ENCODE measurements around the gene RRH.
"Not testable (repeated sequence)": the region's sequence is repeated elsewhere in the genome, so short reads cannot be mapped to it uniquely, and the experiment has no call there.

The RRH gene

DNA sequence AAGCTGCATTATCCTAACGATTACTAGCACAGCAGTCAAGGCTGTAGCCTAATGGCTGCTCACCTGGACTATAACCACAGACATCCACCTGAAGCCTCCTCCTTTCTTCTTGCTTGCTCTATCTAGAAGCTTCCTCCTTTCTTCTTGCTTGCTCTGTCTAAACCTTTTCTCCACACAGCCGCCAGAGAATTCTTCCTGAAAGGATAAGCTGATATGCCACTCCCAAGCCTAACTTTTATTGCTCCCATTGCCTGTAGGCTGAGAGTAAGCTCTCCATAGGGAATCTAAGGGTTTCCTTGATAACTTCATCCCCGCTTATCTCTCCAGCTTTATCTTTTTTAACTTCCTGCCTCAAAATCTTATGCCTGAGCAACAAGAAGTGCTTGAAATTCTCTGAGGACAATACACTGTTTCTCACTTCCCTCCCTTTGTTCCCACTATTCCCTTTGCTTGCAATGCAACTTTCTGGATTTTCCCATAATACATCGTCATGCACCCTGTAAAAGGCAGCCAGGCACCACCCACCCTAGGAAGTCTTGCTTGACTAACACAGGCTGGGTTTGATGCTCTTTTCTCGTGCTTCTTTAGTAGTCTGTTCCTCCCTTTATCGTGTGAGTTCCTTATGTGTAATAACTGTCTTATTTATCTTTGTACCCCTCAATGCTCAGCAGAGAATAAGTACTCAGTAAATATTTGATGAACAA lies 18.8 kb downstream of the RRH start:
- peak; percentile 24 for DNase-seq (ENCODE audit: low read depth, low spot score)

- DNase-seq (ENCODE audit: low read depth, low spot score) = no peak
These were observed 20.2 kb downstream of the RRH start, which contains the start of gene LRIT3 for GRCh38 chr4:109847896-109848442. Gene LRIT3 (plus strand): TSS chr4:109848107. CDS start chr4:109848202, 95 bp downstream.

- no peak for DNase-seq (ENCODE audit: low read depth, low spot score)
These were observed 20.7 kb downstream of the RRH start for GRCh38 chr4:109848501-109848900.

DNA sequence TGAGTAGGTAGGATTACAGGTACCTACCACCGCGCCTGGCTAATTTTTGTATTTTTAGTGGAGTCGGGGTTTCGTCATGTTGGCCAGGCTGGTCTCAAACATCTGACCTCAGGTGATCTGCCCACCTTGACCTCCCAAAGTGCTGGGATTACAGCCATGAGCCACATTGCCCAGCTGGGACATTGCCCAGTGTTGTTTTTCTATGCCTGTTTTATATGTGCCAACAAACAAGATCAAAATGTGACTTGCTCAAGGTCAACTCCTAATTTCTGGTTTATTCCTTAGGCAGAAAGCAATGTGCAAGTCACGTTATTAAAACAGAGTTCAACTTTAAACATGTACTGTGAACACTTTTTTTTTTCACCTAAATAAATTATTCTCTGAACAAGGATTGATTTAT lies 22.8 kb downstream of the RRH start:
- DNase-seq (ENCODE audit: low read depth, low spot score) = no peak

- not testable (repeated sequence) for DNase-seq (ENCODE audit: low read depth, low spot score)
These were observed 31.9 kb downstream of the RRH start for GRCh38 chr4:109859426-109860300.

- DNase-seq (ENCODE audit: low read depth, low spot score) = no peak
These were observed 33.5 kb downstream of the RRH start for GRCh38 chr4:109861271-109861670.

- no peak for DNase-seq (ENCODE audit: low read depth, low spot score)
These were observed 34.2 kb downstream of the RRH start for GRCh38 chr4:109861916-109862511.

- DNase-seq (ENCODE audit: low read depth, low spot score) = no peak
These were observed 36.4 kb downstream of the RRH start for GRCh38 chr4:109864134-109864533.

GRCh38 chr4:109870061-109870460 lies 42.3 kb downstream of the RRH start:
- DNase-seq (ENCODE audit: low read depth, low spot score) = no peak

GRCh38 chr4:109872065-109872464 lies 44.3 kb downstream of the RRH start:
- no peak for DNase-seq (ENCODE audit: low read depth, low spot score)

GRCh38 chr4:109872950-109873656 lies 45.3 kb downstream of the RRH start:
- DNase-seq (ENCODE audit: low read depth, low spot score) = no peak

DNA sequence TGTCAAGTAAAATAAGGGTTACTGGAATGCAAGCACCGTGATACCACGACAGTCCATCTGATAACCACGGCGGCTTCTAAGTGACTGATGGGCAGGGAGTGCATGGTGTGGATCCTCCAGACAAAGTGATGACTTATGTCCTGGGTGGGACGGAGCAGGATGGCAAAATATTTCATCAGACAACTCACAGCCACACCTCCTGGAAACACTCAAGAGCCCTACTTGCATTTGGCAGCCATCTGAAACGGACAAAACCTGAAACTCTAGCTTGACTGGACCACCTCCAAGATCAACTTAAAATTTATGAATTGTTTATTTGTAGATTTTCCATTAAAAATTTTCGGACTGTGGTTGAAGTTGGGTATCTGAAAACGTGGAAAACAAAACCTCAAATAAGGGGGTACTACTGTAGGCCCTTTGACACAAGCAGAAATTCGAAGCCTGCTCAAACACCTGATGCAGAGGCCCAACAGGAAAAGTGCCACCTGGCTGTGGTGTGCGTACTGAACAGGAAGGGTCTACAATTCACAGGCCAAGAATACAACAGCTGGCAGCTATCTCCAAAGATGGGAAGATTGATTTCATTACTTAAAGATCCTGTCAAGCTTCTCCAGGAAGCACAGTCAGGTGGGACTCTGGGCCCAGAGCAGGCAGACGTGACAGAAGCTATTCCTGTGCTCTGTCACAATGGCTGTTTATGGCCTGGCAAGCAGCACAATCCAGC lies 46.2 kb downstream of the RRH start:
- no peak for DNase-seq (ENCODE audit: low read depth, low spot score)

GRCh38 chr4:109875106-109875505 lies 47.3 kb downstream of the RRH start:
- DNase-seq (ENCODE audit: low read depth, low spot score) = no peak

DNA sequence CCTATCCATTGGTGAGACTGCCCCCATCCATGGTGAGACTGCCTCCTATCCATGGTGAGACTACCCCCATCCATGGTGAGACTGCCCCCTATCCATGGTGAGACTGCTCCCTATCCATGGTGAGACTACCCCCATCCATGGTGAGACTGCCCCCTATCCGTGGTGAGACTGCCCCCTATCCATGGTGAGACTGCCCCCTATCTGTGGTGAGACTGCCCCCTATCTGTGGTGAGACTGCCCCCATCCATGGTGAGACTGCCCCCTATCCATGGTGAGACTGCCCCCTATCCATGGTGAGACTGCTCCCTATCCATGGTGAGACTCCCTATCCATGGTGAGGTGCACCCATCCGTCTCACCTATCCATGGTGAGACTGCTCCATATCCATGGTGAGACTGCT lies 47.8 kb downstream of the RRH start:
- DNase-seq (ENCODE audit: low read depth, low spot score) = not testable (repeated sequence)

DNA sequence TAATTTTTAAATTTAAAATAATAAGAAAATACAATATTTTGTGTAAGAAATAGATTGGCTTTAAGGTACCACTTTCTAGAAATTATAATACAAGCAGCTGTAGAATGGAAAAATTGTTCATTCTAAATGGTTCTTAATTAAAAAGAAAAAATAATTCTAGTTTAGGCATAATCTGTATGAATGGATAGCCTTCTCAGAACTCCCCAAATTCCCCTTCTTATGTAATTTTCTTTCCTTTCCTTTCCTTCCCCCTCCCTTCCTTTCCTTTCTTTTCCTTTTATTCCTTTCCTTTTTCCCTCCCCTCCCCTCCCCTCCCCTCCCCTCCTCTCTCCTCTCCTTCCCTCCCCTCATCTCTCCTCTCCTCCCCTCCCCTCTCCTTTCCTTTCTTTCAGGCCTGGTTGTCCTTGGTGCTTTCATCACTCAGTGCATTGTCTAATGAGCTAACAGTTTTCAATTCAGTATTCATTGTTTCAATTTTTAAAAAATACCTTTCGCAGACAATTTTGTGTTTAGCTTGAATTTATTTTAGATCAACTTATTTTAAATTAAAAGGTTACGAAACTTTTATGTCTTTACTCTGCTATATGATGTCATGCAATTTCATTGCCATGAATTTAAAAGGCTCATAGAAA lies 49.0 kb downstream of the RRH start:
- no peak for DNase-seq (ENCODE audit: low read depth, low spot score)

DNA sequence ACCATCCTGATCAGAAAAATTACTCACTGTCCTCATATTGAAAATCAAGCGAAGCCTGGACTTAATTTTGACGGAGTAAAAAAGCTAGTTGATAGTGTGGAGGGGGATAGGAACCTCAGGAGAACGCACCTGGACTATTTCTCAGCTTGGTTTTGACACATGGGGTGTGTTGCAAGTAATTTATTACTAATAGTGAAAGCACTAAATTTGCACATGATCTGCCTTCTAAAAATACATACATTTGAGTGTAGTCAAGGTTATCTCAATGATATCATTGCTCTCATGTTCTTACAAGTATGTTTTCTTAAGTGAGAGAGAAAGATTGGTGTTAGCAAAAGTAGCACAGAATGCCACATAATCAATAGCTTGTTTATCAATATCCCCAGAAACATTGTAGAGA lies 49.6 kb downstream of the RRH start:
- DNase-seq (ENCODE audit: low read depth, low spot score) = no peak

DNA sequence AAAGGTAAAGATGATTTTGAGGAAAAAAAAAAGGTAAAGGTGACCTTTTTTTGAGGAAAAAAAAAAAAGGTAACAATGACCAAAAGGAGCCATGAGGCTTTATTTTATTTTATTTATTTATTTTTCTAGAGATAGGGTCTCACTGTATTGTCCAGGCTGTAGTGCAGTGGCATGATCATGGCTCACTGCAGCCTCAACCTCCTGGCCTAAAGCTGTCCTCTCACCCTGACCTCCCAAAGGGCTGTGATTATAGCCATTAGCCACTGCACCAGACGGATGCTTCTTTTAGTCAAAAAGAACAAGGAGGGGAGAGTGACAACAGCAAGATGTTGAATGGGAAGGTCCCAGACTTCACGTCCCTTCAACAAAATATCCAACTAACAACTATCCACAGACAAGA lies 50.6 kb downstream of the RRH start:
- no peak for DNase-seq (ENCODE audit: low read depth, low spot score)

- DNase-seq (ENCODE audit: low read depth, low spot score) = no peak
These were observed 51.3 kb downstream of the RRH start for GRCh38 chr4:109879081-109879480.

DNA sequence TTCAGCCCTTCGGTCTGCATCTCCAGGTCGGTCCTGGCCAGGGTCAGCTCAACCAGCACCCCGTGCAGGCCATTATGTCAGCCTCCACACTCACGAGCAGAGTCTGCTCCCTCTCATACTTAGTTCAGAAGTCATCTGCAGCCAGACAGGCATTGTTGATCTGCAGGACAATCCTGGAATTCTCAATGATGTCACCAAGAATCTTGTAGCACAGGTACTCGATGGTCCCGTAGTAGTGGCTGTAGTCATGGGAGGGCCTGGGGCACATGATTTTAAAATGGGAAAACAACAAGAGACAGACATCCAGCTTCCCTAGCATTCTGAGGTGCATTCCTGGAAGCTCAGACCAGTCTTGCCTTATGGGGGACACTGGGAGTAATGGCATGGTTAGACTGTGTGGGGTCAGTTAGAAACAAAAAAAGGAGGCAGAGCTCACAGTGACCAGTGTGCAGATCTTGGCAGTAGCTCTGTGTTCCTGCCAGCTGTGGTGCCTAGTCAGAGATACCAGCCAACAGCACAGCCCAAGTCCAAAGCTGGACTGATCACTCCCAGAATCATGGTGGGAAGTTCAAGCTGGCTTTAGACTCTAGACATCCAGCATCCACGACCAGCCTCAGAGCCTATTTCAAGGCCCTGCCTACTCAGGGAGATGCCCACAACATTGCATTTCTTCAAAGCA lies 52.0 kb downstream of the RRH start:
- peak; percentile 6 for DNase-seq (ENCODE audit: low read depth, low spot score)

GRCh38 chr4:109886303-109886702 lies 58.5 kb downstream of the RRH start:
- DNase-seq (ENCODE audit: low read depth, low spot score) = no peak

Measured in ELF-1 (cell line).